NB4 (cell line): ENCODE results near the gene CYB5A.

Experiments
- CTCF ChIP-seq: IDR thresholded peaks from one replicate; pipeline ENCODE4 v1.5.1; 2012; ENCODE audit warnings: low read depth, low read length
- MAX ChIP-seq: IDR thresholded peaks from 2 replicates; pipeline ENCODE4 v1.6.1; 2011; ENCODE audit warnings: low read depth, low read length
- POLR2A ChIP-seq: IDR thresholded peaks from 2 replicates; pipeline ENCODE4 v1.6.1; 2011; ENCODE audit warnings: mild to moderate bottlenecking; ENCODE audit not compliant: insufficient read length; ENCODE audit errors: extremely low read depth

GRCh38 chr18:74215863-74216262 lies 75.9 kb downstream of the CYB5A start:
- TF ChIP-seq CTCF (no peak), POLR2A (no peak), MAX (no peak)
